Stimulated activated memory B cell treated with anti-CD40 and anti-IgM and Interleukin-4, amounts not matched to agents 10 μg/mL and 1 μg/mL and 100 μg/mL, for 72 hours (primary cell): ENCODE results near the gene SMARCAL1.
A peak's percentile ranks its signal among the peaks of the same experiment; 100 is the strongest.

Experiments used
- ATAC-seq: fragments of 150-1000 bp; cut with Tn5 transposase; 2 replicates; pipeline ENCODE4 v1.10.0; 2021
- H3K27ac Mint-ChIP-seq: one replicate; pipeline ENCODE4 v1.8.0; 2022; ENCODE audit warnings: mild to moderate bottlenecking, mixed read lengths
- H3K27me3 Mint-ChIP-seq: one replicate; pipeline ENCODE4 v1.8.0; 2022; ENCODE audit warnings: mixed read lengths
- H3K36me3 Mint-ChIP-seq: one replicate; pipeline ENCODE4 v1.8.0; 2022; ENCODE audit warnings: mixed read lengths
- H3K4me1 Mint-ChIP-seq: one replicate; pipeline ENCODE4 v1.8.0; 2022; ENCODE audit warnings: mixed read lengths
- H3K4me3 Mint-ChIP-seq: one replicate; pipeline ENCODE4 v1.8.0; 2022; ENCODE audit warnings: mild to moderate bottlenecking, moderate library complexity, mixed read lengths
- H3K9me3 Mint-ChIP-seq: one replicate; pipeline ENCODE4 v1.8.0; 2022; ENCODE audit warnings: mixed read lengths

SMARCAL1 gene

DNA sequence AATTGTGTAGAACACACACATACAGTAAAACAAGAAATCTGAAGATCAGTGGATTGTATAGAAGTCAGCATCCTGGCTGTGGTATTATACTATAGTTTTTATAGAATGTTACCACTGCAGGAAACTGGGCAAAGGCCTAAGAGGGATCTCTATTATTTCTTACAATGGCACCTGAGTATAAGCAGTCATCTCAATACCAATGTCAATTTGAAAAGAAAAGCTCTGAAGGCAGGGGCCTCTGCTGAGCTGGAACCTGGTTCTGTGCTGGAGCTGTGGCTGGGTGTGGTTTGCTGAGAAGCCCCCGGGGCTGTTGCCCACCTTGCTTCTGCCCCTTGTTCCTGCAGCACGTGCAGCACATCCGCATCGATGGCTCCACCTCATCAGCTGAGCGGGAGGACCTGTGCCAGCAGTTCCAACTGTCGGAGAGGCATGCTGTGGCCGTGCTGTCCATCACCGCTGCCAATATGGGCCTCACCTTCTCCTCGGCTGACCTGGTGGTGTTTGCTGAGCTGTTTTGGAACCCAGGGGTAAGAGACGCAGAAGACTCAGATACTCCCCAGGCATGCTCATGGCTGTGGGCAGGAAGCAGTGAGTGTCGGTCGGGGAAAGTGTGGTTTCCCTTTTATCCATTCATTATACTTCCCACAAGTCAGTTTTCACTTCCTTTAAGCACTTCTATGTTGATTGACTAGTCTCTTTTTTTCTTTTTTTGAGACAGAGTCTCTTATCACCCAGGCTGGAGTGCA is 62.8 kb downstream of the SMARCAL1 start:
- no peaks in the 10 kb centered on the region for H3K9me3 Mint-ChIP-seq
- H3K4me3 Mint-ChIP-seq: peak overlapping the region; percentile 31
- H3K27ac Mint-ChIP-seq: peak overlapping the region; percentile 46
- peak; percentile 80 for ATAC-seq
- peaks cover 15% of the 10 kb centered on the region for H3K4me1 Mint-ChIP-seq
- H3K36me3 Mint-ChIP-seq: peaks cover 35% of the 10 kb centered on the region
- no peaks in the 10 kb centered on the region for H3K27me3 Mint-ChIP-seq

GRCh38 chr2:216475767-216476166 is 63.5 kb downstream of the SMARCAL1 start:
- ATAC-seq: no peak
- Mint-ChIP-seq H3K27me3 (no peaks in the 10 kb centered on the region), H3K36me3 (peaks cover 41% of the 10 kb centered on the region), H3K4me1 (peaks cover 15% of the 10 kb centered on the region), H3K27ac (peak overlapping the region; percentile 46), H3K9me3 (no peaks in the 10 kb centered on the region), H3K4me3 (no peak overlapping the region)

DNA sequence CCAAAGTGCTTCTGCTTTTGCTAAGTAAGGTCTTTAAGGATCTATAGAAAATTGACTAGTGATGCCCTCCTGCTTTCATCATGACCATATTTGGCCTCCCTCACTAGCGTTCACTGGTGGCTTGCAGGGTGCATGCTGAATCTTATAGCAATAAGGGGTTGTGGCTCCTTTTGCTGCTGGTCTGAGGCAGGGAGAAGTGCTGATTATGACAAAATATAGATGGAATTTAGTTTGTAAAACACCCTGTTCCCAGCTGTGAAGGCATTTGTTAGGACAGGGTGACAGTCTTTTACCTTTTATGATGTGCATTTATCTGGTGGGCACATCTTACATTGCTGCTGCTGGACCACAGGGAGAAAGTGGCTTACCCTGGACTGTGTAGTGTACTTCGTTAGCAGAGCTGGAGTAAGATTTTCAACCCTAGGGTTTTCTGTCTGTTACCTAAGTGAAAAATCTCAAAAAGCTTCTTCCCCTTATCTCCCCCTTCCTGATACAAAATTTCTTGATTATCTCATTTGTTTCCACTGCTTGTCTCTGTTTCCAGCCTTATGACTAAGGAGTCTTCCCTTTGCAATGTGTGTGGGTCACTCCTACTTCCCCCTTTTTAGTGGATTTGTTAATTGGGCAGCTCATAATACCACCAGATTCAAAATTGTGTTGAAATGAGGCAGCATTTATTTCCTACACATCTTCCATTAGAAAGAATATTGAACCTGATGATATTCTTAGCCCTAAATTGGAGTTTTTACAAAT is 65.2 kb downstream of the SMARCAL1 start:
- ATAC-seq: no peak
- H3K4me3 Mint-ChIP-seq: no peak overlapping the region
- peaks cover 56% of the 10 kb centered on the region for H3K36me3 Mint-ChIP-seq
- H3K27me3 Mint-ChIP-seq: no peaks in the 10 kb centered on the region
- H3K9me3 Mint-ChIP-seq: no peaks in the 10 kb centered on the region
- peaks cover 15% of the 10 kb centered on the region for H3K4me1 Mint-ChIP-seq
- H3K27ac Mint-ChIP-seq: no peak overlapping the region

DNA sequence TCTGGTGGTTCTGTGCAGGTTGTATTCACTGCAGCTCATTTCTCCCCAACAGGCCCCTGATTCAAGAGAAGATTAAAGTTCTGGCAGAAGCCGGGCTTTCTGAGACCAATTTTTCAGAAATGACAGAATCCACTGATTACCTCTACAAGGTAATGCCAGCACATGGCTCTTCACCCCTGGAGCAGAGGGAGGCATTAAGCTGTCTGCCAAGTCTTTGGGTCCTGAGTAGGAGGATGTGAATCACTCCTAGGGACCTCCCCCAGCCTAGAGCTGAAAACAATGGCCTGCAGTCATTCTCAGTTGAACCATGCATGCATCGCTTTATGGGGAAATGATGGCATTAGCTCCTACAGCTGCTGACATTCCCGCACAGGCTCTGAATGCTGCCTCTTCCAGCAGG is 65.9 kb downstream of the SMARCAL1 start:
- Mint-ChIP-seq H3K27ac (no peak overlapping the region), H3K36me3 (peaks cover 63% of the 10 kb centered on the region), H3K27me3 (no peaks in the 10 kb centered on the region), H3K4me1 (peaks cover 15% of the 10 kb centered on the region), H3K4me3 (no peak overlapping the region), H3K9me3 (no peaks in the 10 kb centered on the region)
- ATAC-seq: no peak

DNA sequence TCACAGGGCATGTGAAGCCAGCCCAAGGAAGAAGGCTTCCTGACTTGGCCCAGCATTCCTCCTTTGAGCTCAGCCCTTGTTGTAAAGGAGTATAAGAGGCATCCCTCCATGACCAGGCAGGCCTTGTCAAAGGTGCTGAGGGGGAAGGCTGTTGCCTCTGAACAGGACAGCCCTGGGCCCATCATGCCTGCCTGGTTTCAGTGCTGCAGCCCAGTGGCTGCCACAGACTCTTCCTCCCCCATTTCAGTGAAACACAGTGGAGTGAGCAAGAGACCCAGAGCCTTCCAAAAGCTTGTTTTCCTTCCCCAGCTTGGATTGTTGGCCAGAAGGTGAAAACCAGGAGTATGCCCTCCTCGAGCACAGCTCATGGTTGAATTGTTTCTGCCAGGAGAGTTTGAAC is 66.5 kb downstream of the SMARCAL1 start:
- Mint-ChIP-seq H3K27ac (no peak overlapping the region), H3K4me1 (peaks cover 15% of the 10 kb centered on the region)

GRCh38 chr2:216480221-216480620 is 67.9 kb downstream of the SMARCAL1 start:
- Mint-ChIP-seq H3K27ac (no peak overlapping the region), H3K27me3 (no peaks in the 10 kb centered on the region), H3K4me3 (no peak overlapping the region), H3K4me1 (peaks cover 7% of the 10 kb centered on the region), H3K9me3 (no peaks in the 10 kb centered on the region), H3K36me3 (peaks cover 65% of the 10 kb centered on the region)
- ATAC-seq: no peak

More for the DNA sequence above, 66.5 kb downstream of the SMARCAL1 start:
- Mint-ChIP-seq H3K9me3 (no peaks in the 10 kb centered on the region), H3K4me3 (no peak overlapping the region), H3K27me3 (no peaks in the 10 kb centered on the region), H3K36me3 (peaks cover 65% of the 10 kb centered on the region)
- no peak for ATAC-seq

- H3K4me3 Mint-ChIP-seq: no peak overlapping the region
- peak overlapping the region; percentile 53 for H3K27ac Mint-ChIP-seq
- H3K4me1 Mint-ChIP-seq: no peaks in the 10 kb centered on the region
- no peak for ATAC-seq
- no peaks in the 10 kb centered on the region for H3K9me3 Mint-ChIP-seq
- H3K27me3 Mint-ChIP-seq: no peaks in the 10 kb centered on the region
- peaks cover 46% of the 10 kb centered on the region for H3K36me3 Mint-ChIP-seq
Observed at GRCh38 chr2:216482640-216483039, 70.4 kb downstream of the SMARCAL1 start.

DNA sequence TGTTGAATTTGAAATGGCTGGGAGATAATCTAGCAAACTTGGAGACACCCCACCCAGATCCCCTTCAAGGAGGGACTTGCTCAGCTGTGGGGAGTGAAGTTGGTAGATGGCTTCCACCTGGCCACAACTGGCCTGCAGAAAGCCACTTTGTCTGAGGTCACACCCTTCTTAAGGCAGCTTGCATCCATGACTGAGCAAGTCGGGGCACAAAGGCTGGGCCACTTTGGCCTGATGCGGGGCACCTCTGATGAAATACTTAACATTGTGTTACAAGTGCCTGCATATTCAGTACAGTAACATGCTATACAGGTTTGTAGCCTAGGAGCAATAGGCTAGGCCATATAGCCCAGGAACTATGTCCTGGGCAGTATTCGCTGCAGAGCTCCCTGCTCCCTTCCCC is 73.0 kb downstream of the SMARCAL1 start:
- peaks cover 7% of the 10 kb centered on the region for H3K4me1 Mint-ChIP-seq

GRCh38 chr2:216485745-216486144 is 73.5 kb downstream of the SMARCAL1 start:
- no peak overlapping the region for H3K27ac Mint-ChIP-seq
- H3K9me3 Mint-ChIP-seq: no peaks in the 10 kb centered on the region
- no peak overlapping the region for H3K4me3 Mint-ChIP-seq
- H3K27me3 Mint-ChIP-seq: no peaks in the 10 kb centered on the region
- ATAC-seq: no peak
- peaks cover 24% of the 10 kb centered on the region for H3K36me3 Mint-ChIP-seq
- peaks cover 12% of the 10 kb centered on the region for H3K4me1 Mint-ChIP-seq

More for the DNA sequence above, 73.0 kb downstream of the SMARCAL1 start:
- Mint-ChIP-seq H3K9me3 (no peaks in the 10 kb centered on the region), H3K4me3 (no peak overlapping the region), H3K36me3 (peaks cover 29% of the 10 kb centered on the region), H3K27ac (no peak overlapping the region), H3K27me3 (no peaks in the 10 kb centered on the region)
- no peak for ATAC-seq

GRCh38 chr2:216486271-216486670 is 74.0 kb downstream of the SMARCAL1 start:
- H3K9me3 Mint-ChIP-seq: no peaks in the 10 kb centered on the region
- no peak overlapping the region for H3K4me3 Mint-ChIP-seq
- no peaks in the 10 kb centered on the region for H3K27me3 Mint-ChIP-seq
- H3K36me3 Mint-ChIP-seq: peaks cover 20% of the 10 kb centered on the region
- no peak for ATAC-seq
- peaks cover 14% of the 10 kb centered on the region for H3K4me1 Mint-ChIP-seq
- no peak overlapping the region for H3K27ac Mint-ChIP-seq

- Mint-ChIP-seq H3K27me3 (no peaks in the 10 kb centered on the region), H3K4me1 (peaks cover 16% of the 10 kb centered on the region), H3K4me3 (no peak overlapping the region), H3K9me3 (peaks cover under 1% of the 10 kb centered on the region), H3K36me3 (peaks cover 16% of the 10 kb centered on the region), H3K27ac (no peak overlapping the region)
- ATAC-seq: no peak
Observed at GRCh38 chr2:216486708-216487107, 74.4 kb downstream of the SMARCAL1 start.

DNA sequence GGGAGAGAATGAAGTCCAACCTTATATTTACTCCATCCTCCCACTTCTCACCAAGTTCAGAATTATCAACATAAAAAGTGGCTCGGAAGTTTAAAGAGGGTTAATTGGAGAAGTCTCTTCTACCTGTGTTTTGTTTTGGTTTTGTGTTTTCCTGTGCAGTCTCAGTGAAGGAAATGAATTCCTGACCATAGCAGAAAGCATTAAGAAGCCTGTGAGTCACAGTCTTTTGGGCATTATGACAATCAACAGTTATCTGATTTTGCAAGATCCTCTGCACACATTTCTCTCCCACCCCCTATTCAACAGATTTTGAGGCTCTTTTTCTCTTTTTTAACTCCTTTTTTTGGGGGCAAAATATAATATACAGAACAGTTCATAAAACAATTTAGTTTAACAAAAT is 77.8 kb downstream of the SMARCAL1 start:
- Mint-ChIP-seq H3K36me3 (no peaks in the 10 kb centered on the region), H3K27ac (peak overlapping the region; percentile 37), H3K27me3 (no peaks in the 10 kb centered on the region), H3K9me3 (peaks cover 4% of the 10 kb centered on the region), H3K4me1 (peaks cover 43% of the 10 kb centered on the region), H3K4me3 (no peak overlapping the region)
- ATAC-seq: no peak

- Mint-ChIP-seq H3K4me3 (peak overlapping the region; percentile 44), H3K4me1 (peaks cover 53% of the 10 kb centered on the region), H3K36me3 (no peaks in the 10 kb centered on the region), H3K9me3 (peaks cover 4% of the 10 kb centered on the region), H3K27ac (peak overlapping the region; percentile 89), H3K27me3 (no peaks in the 10 kb centered on the region)
- peak; percentile 90 for ATAC-seq
Observed at GRCh38 chr2:216491793-216492596, 79.7 kb downstream of the SMARCAL1 start.

- peak; percentile 42 for ATAC-seq
- peak overlapping the region; percentile 89 for H3K27ac Mint-ChIP-seq
- peaks cover 58% of the 10 kb centered on the region for H3K4me1 Mint-ChIP-seq
- H3K4me3 Mint-ChIP-seq: peak overlapping the region; percentile 44
- H3K27me3 Mint-ChIP-seq: no peaks in the 10 kb centered on the region
- H3K9me3 Mint-ChIP-seq: peaks cover 4% of the 10 kb centered on the region
- H3K36me3 Mint-ChIP-seq: peaks cover 2% of the 10 kb centered on the region
Observed at GRCh38 chr2:216492597-216493333, 80.5 kb downstream of the SMARCAL1 start.

DNA sequence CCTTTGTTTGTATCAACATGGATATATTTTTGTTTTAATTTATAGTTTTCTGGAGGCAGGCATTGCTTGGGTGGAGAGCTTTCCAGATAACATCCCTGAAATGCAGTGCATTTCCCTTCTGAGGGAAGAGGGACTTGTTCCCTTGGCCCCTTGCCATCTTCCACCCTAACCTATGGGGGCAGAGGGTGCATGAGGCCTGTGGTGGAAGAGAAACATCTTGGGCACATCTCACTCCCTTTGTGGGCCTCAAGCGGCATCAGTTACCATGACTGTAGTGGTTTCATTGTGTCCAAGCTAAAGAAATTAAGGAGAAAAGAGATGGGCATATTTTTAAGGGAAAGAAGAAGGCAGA is 81.0 kb downstream of the SMARCAL1 start:
- no peak overlapping the region for H3K4me3 Mint-ChIP-seq
- ATAC-seq: no peak
- H3K27ac Mint-ChIP-seq: peak overlapping the region; percentile 89
- H3K27me3 Mint-ChIP-seq: no peaks in the 10 kb centered on the region
- peaks cover 63% of the 10 kb centered on the region for H3K4me1 Mint-ChIP-seq
- H3K36me3 Mint-ChIP-seq: peaks cover 6% of the 10 kb centered on the region
- H3K9me3 Mint-ChIP-seq: peaks cover 4% of the 10 kb centered on the region
